GM18519 (cell line): ENCODE measurements around the gene VWA3A.
A peak's percentile ranks its signal among the peaks of the same experiment; 100 is the strongest.

Experiments
- ATAC-seq: cut with Tn5 transposase; IDR thresholded peaks from one replicate; pipeline ENCODE4 v1.9.1; 2021; ENCODE audit warnings: mild to moderate bottlenecking, moderate library complexity; ENCODE audit not compliant: unreplicated experiment, low FRiP score

The VWA3A gene

DNA sequence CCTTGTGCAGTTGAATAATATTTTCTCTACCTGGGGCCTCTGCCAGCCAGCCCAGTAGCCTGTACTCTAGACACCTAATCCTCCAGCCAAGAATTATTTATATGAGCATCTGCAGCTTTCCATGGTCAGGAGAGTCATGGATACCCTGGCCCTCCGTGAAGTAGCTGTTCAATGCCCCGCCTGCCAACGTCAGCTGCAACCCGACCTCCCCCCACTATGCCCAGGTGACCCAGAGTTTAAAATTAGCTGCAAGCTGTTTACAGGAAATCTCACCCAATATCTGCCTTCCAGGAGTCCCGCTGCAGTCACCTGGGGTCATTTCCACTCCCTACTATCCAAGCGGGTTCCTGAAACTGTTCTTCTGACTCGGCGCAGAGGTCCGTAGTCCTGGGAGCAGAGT, 82.3 kb downstream of the VWA3A start:
- ATAC-seq = no peak

- ATAC-seq = no peak
Observed at GRCh38 chr16:22177968-22178930, 85.9 kb downstream of the VWA3A start.

DNA sequence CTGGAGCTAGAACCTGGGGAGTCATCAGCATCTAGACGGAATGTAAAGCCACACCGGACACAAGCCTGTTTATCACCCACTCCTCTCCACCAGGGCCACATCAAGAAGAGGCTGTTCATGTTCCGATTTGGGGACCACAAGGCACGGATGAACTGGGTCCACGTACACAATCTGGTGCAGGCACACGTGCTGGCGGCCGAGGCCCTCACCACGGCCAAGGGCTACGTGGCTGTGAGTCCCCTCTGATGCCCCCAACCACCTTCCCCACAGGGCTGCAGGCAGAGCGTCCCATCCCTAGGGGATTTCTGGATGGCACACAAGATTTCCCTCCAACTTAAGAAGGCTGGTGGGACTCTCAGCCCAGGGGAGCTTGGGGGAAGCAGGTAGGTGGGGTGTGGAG, 89.1 kb downstream of the VWA3A start:
- no peak for ATAC-seq

- no peak for ATAC-seq
Observed at GRCh38 chr16:22181843-22182242, 89.5 kb downstream of the VWA3A start.

- ATAC-seq = no peak
Observed at GRCh38 chr16:22183335-22183734, 91.0 kb downstream of the VWA3A start.

- no peak for ATAC-seq
Observed at GRCh38 chr16:22183901-22184614, 91.7 kb downstream of the VWA3A start.

DNA sequence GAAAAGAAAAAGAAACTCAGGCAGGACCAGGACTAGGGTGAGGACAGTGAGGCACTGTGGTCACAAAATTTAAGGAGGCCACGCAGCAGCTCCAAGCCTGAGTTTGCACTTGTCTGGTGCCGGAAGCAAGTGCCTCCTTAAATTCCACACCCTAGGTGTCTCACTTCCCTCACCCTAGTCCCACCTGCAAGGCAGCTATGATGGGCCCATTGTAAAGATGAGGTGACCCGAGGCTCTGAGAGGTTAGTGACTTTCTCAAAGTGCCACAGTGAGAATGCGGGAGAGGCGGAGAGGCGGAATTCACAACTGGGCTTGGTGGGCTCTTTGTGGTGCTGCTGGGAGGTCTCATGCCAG, 92.3 kb downstream of the VWA3A start:
- no peak for ATAC-seq

GRCh38 chr16:22186517-22186916, 94.2 kb downstream of the VWA3A start:
- no peak for ATAC-seq

DNA sequence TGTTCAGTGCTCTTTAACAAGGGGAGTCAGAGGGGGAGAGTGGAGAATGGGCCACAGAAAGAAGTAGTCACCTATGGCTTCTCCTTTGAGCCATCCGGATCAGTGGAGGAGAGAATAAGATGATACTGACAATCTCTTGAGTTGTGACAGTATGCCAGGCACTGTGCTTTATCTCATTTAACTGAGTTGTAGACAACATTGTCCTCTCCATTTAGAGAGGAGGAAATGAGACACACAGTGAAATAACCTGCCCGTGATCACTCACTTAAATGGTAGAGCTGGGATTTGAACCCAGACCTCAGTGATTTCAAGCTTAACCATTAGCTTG, 95.9 kb downstream of the VWA3A start:
- no peak for ATAC-seq

DNA sequence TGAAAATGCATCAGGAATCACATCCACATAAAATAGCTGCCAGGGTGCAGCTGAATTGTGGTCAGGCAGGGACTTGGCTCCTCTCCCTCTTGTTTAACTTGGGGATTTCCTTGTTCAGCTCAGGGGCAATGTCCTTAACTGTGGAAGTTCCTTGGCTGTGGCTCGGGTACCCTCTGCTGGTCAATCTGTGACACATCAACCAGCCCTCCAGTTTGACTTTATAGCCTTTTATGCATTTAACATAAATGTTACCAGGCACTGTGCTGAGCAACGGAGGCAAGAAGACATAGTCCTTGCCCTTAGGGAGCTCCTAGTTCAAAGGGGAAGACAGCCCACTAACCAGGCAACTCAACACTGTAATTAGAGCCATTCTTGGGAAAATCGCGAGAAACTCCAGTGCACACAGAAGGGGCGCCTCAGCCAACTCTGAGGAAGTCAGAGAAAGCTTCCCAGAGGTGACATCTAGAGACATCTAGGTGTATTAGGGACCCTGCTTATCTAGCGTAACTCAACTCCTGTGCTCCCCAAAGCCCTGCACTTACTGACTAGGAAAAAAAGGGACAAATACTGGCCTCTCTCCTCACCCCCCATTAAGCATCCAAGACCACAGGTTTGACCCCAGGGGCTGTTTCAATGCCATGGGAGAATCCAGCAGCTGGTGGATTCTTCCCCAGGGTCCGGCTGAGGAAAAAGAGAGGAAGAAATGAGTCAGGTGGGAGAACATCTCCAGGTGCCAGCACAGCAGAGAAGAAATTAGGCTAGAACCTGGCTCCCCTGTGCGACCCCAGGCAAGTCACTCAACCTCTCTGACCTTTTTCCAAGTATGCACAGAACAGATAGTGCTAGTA, 96.5 kb downstream of the VWA3A start:
- no peak for ATAC-seq

GRCh38 chr16:22189473-22190080, 97.2 kb downstream of the VWA3A start:
- ATAC-seq = no peak

GRCh38 chr16:22190081-22190775, 97.9 kb downstream of the VWA3A start:
- peak; percentile 41 for ATAC-seq

GRCh38 chr16:22190776-22191531, 98.6 kb downstream of the VWA3A start:
- ATAC-seq = peak; percentile 18

GRCh38 chr16:22191532-22192260, 99.4 kb downstream of the VWA3A start:
- no peak for ATAC-seq

DNA sequence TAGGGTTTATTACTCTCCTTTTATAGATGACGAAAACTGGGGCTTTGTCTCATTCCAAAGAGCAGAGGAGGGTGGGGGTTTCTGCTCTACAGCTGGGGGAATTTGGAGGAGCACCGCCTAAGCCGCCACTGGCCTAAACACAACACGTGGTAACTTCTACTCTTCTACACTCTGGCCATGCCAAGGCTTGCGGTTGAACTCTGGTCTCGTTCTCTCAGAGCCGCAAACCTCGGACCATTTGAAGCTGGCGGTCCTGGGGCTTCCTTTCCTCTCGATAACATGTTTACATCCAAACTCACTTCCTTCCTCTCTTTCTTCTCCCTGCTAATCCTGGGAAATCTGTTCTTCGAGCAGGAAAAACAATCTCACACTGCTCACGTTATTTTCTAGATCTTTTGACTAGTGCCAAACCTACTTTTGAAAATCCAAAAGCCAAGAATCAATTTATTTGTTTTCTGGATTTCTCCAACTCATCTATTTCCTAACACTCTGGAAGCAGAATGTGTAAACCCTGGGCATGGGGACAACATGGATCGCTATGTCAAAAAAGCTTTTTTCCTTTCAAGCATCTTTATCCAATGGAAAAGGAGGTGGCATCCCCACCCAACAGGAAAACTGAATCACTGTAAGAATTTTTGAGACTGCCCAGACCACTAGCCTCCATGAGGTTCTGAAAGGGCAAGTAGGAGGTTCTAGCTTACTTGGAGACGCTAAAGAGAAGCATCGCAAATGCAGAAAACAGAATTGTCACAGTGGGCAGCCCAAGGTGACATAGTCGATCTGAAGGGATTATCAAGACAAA, 100.1 kb downstream of the VWA3A start:
- ATAC-seq = no peak

DNA sequence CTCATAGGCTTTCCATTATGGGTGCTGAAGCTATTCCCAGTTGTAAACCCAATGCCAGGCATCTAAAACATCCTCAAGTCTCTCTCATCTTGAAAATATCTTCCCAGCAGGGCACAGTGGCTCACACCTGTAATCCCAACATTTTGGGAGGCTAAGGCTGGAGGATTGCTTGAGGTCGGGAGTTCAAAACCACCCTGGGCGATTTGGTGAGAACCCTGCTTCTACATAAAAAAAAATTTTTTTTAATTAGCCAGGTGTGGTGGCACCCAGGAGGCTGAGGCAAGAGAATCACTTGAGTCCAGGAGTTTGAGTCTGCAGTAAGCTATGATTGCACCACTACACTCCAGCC, 100.7 kb downstream of the VWA3A start:
- no peak for ATAC-seq

DNA sequence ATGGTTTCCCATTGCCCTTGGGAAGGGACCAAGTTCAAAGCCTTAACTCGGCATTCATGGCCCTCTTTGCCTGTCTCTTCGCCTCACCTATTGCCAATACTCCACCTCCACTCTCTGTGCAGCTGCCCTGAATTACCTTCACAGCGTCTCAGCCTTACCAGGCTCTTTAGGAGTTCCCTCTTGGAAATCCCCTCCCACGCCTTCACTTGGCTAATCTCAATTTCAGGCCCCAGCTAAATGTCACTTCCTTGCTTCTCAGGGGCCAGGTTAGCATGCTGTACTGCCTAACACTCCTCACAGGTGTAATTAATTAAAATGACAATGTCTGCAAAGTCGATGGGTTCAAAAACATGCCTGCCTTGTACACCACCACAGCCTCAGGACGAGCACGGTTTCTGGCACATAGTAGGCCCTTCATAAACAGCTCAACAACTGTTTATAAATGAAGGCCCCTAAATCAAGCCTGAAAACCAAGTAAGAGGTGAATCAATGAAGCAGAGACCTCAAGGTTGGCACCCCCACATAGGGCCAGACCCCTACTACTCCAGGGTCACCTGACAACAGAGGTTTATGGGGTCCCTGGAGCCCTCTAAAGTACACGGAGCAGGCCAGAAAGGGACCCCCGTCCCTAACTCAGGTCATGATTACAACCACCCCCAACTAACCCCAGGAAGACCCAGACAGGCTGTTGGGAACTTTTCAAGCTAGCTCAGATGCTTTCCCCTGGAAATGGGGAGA, 102.5 kb downstream of the VWA3A start:
- no peak for ATAC-seq

- no peak for ATAC-seq
Observed at GRCh38 chr16:22195445-22195694, 103.0 kb downstream of the VWA3A start.
